ENCODE measurements around the gene SHD.

Gene SHD

GRCh38 chr19:4294389-4294788 is 15.3 kb downstream of the SHD start:
- Histone ChIP-seq H3K9me3 (ENCODE audit: control insufficient read depth, low read length) (no peaks in the 10 kb centered on the region), H3K27ac (no peak overlapping the region), H3K4me1 (no peaks in the 10 kb centered on the region), H3K4me3 (ENCODE audit: low read depth, low read length) (no peak overlapping the region), H2AFZ (no peak overlapping the region), H3K27me3 (ENCODE audit: control insufficient read depth, insufficient read depth, low read length) (no peaks in the 10 kb centered on the region), H3K36me3 (ENCODE audit: control insufficient read depth, insufficient read depth, low read length) (no peaks in the 10 kb centered on the region), H3K4me2 (ENCODE audit: low read length) (no peak overlapping the region), H3K9ac (no peak overlapping the region), H3K79me2 (no peaks in the 10 kb centered on the region)
- no peak for TF ChIP-seq CTCF (IDR thresholded peaks at IDR 0.05)

GRCh38 chr19:4295972-4296771 is 17.1 kb downstream of the SHD start:
- Histone ChIP-seq H3K36me3 (ENCODE audit: control insufficient read depth, insufficient read depth, low read length) (no peaks in the 10 kb centered on the region), H3K9ac (no peak overlapping the region), H3K27me3 (ENCODE audit: control insufficient read depth, insufficient read depth, low read length) (no peaks in the 10 kb centered on the region), H3K27ac (no peak overlapping the region), H2AFZ (no peak overlapping the region), H3K4me3 (ENCODE audit: low read depth, low read length) (no peak overlapping the region), H3K4me2 (ENCODE audit: low read length) (no peak overlapping the region), H3K79me2 (no peaks in the 10 kb centered on the region), H3K9me3 (ENCODE audit: control insufficient read depth, low read length) (no peaks in the 10 kb centered on the region), H3K4me1 (no peaks in the 10 kb centered on the region)
- no peak for TF ChIP-seq CTCF (IDR thresholded peaks at IDR 0.05)

GRCh38 chr19:4297901-4298809 is 19.1 kb downstream of the SHD start:
- Histone ChIP-seq H3K9ac (no peak overlapping the region), H3K4me2 (ENCODE audit: low read length) (no peak overlapping the region), H3K27ac (no peak overlapping the region), H3K4me1 (no peaks in the 10 kb centered on the region), H3K79me2 (no peaks in the 10 kb centered on the region), H2AFZ (no peak overlapping the region), H3K27me3 (ENCODE audit: control insufficient read depth, insufficient read depth, low read length) (no peaks in the 10 kb centered on the region), H3K36me3 (ENCODE audit: control insufficient read depth, insufficient read depth, low read length) (no peaks in the 10 kb centered on the region), H3K9me3 (ENCODE audit: control insufficient read depth, low read length) (no peaks in the 10 kb centered on the region), H3K4me3 (ENCODE audit: low read depth, low read length) (no peak overlapping the region)
- TF ChIP-seq CTCF (IDR thresholded peaks at IDR 0.05), result no peak

GRCh38 chr19:4298810-4299550 is 19.9 kb downstream of the SHD start:
- no peak for TF ChIP-seq CTCF (IDR thresholded peaks at IDR 0.05)
- Histone ChIP-seq H3K4me1 (no peaks in the 10 kb centered on the region), H3K9me3 (ENCODE audit: control insufficient read depth, low read length) (no peaks in the 10 kb centered on the region), H3K27ac (no peak overlapping the region), H3K4me3 (ENCODE audit: low read depth, low read length) (no peak overlapping the region), H3K79me2 (no peaks in the 10 kb centered on the region), H3K27me3 (ENCODE audit: control insufficient read depth, insufficient read depth, low read length) (no peaks in the 10 kb centered on the region), H2AFZ (no peak overlapping the region), H3K4me2 (ENCODE audit: low read length) (no peak overlapping the region), H3K9ac (no peak overlapping the region), H3K36me3 (ENCODE audit: control insufficient read depth, insufficient read depth, low read length) (no peaks in the 10 kb centered on the region)
